ENCODE data around the gene GPRC5D. TPM values are rescaled to one million over a fixed set of nuclear protein-coding genes. Genes with fewer than 3 reads are reported as not detected.

GPRC5D gene
- total and polyA plus RNA-seq, 9 donors, result 0.22 to 0.37 TPM; not detected in 7

- intact Hi-C loops (cut with DNase I), result no loop called here
- Histone ChIP-seq H3K4me3 (no peak overlapping the region), H3K36me3 (no peaks in the 10 kb centered on the region), H3K27me3 (no peaks in the 10 kb centered on the region), H3K27ac (no peak overlapping the region), H3K9me3 (no peaks in the 10 kb centered on the region), H3K4me1 (ENCODE audit: insufficient read depth) (no peaks in the 10 kb centered on the region)
- no peak for DNase-seq
- WGBS, 3 donors, result 76 to 83% (median 81%) methylated on average over 5 of the region's 5 CpGs
- TF ChIP-seq POLR2A (IDR thresholded peaks at IDR 0.05), result no peak
- no peak for TF ChIP-seq EP300 (IDR thresholded peaks at IDR 0.05)
- no peak for TF ChIP-seq CTCF (IDR thresholded peaks at IDR 0.05)
Observed at GRCh38 chr12:12938541-12938940, 13.4 kb downstream of the GPRC5D start.

GRCh38 chr12:12936983-12937491, 14.9 kb downstream of the GPRC5D start:
- TF ChIP-seq CTCF (IDR thresholded peaks at IDR 0.05) (no peak), EP300 (IDR thresholded peaks at IDR 0.05) (no peak), POLR2A (IDR thresholded peaks at IDR 0.05) (no peak)
- H3K27ac ChIP-seq, result no peak overlapping the region
- no peaks in the 10 kb centered on the region for H3K36me3 ChIP-seq
- H3K4me3 ChIP-seq, result no peak overlapping the region
- H3K27me3 ChIP-seq, result no peaks in the 10 kb centered on the region
- WGBS, 3 donors, result 94 to 95% (median 94%) methylated on average over 11 of the region's 11 CpGs
- H3K9me3 ChIP-seq, result no peaks in the 10 kb centered on the region
- H3K4me1 ChIP-seq (ENCODE audit: insufficient read depth), result no peaks in the 10 kb centered on the region
- intact Hi-C loops (cut with DNase I), result no loop called here
- DNase-seq, result no peak

GRCh38 chr12:12934556-12934955, 17.4 kb downstream of the GPRC5D start:
- no peak overlapping the region for H3K4me3 ChIP-seq
- no peaks in the 10 kb centered on the region for H3K9me3 ChIP-seq
- intact Hi-C loops (cut with DNase I), result no loop called here
- no peaks in the 10 kb centered on the region for H3K4me1 ChIP-seq (ENCODE audit: insufficient read depth)
- no peaks in the 10 kb centered on the region for H3K36me3 ChIP-seq
- H3K27me3 ChIP-seq, result no peaks in the 10 kb centered on the region
- no peak for TF ChIP-seq POLR2A (IDR thresholded peaks at IDR 0.05)
- TF ChIP-seq EP300 (IDR thresholded peaks at IDR 0.05), result no peak
- TF ChIP-seq CTCF (IDR thresholded peaks at IDR 0.05), result no peak
- 18 to 28% (median 25%) methylated on average over 8 of the region's 8 CpGs for WGBS, 3 donors
- no peak overlapping the region for H3K27ac ChIP-seq
- no peak for DNase-seq

- Histone ChIP-seq H3K9me3 (no peaks in the 10 kb centered on the region), H3K27ac (no peak overlapping the region), H3K4me1 (ENCODE audit: insufficient read depth) (no peaks in the 10 kb centered on the region), H3K4me3 (no peak overlapping the region), H3K27me3 (no peaks in the 10 kb centered on the region), H3K36me3 (no peaks in the 10 kb centered on the region)
- intact Hi-C loops (cut with DNase I), result no loop called here
- WGBS, 3 donors, result 91 to 96% (median 96%) methylated on average over 4 of the region's 4 CpGs
- DNase-seq, result no peak
- no peak for TF ChIP-seq POLR2A (IDR thresholded peaks at IDR 0.05)
- no peak for TF ChIP-seq EP300 (IDR thresholded peaks at IDR 0.05)
- no peak for TF ChIP-seq CTCF (IDR thresholded peaks at IDR 0.05)
Observed at GRCh38 chr12:12933742-12934141, 18.2 kb downstream of the GPRC5D start.

Measured in ovary (tissue), 9 donors.